DND-41 (cell line): ENCODE data around the gene EEFSEC.

Experiments
- ATAC-seq: fragments of 200-7000 bp; cut with Tn5 transposase; 3 replicates; pipeline ENCODE4 v1.9.1; 2021; ENCODE audit warnings: low read depth; ENCODE audit not compliant: insufficient read depth
- DNase-seq: peaks from one replicate; pipeline ENCODE4 v3.0.0-alpha.2; 2020
- H2AFZ ChIP-seq: 2 replicates; pipeline ENCODE4 v1.6.0; 2012; ENCODE audit warnings: low read depth, low read length
- H3K27ac ChIP-seq: 2 replicates; pipeline ENCODE4 v1.5.1; 2012; ENCODE audit warnings: low read length, inconsistent platforms
- H3K27me3 ChIP-seq: fragments of 200-600 bp; sonication (generic); 2 replicates; pipeline ENCODE4 v1.6.0; 2012; ENCODE audit warnings: low read length, mild to moderate bottlenecking, inconsistent platforms; ENCODE audit not compliant: insufficient read depth, poor library complexity
- H3K36me3 ChIP-seq: 2 replicates; pipeline ENCODE4 v1.5.1; 2012; ENCODE audit warnings: low read length, inconsistent platforms; ENCODE audit not compliant: insufficient read depth
- H3K4me1 ChIP-seq: 2 replicates; pipeline ENCODE4 v1.5.1; 2012; ENCODE audit warnings: mild to moderate bottlenecking, low read length; ENCODE audit not compliant: insufficient read depth
- H3K4me2 ChIP-seq: 2 replicates; pipeline ENCODE4 v1.6.0; 2012; ENCODE audit warnings: mild to moderate bottlenecking, moderate library complexity, low read length, inconsistent platforms; ENCODE audit not compliant: insufficient read depth
- H3K4me3 ChIP-seq, 2 experiments: fragments of 200-600 bp in 1 of 2; shearing (Covaris generic) in 1 of 2; 2 replicates each; pipeline ENCODE4 v1.5.1; 2012 to 2016; ENCODE audit warnings: inconsistent platforms in 2 of 2, low read length in 2 of 2, mild to moderate bottlenecking in 2 of 2, low read depth in 1 of 2, moderate library complexity in 1 of 2
- H3K79me2 ChIP-seq: 2 replicates; pipeline ENCODE4 v1.6.0; 2012; ENCODE audit warnings: low read length, inconsistent platforms; ENCODE audit not compliant: insufficient read depth
- H3K9ac ChIP-seq: 2 replicates; pipeline ENCODE4 v1.6.0; 2012; ENCODE audit warnings: low read depth, mild to moderate bottlenecking, inconsistent platforms, low read length, moderate library complexity
- H3K9me3 ChIP-seq: 2 replicates; pipeline ENCODE4 v1.5.1; 2012; ENCODE audit warnings: low read length, moderate library complexity, mild to moderate bottlenecking, inconsistent platforms; ENCODE audit not compliant: insufficient read depth, severe bottlenecking
- H4K20me1 ChIP-seq: 2 replicates; pipeline ENCODE4 v1.6.0; 2012; ENCODE audit warnings: low read length; ENCODE audit not compliant: insufficient read depth
- EZH2 ChIP-seq: IDR thresholded peaks from 3 replicates; pipeline ENCODE4 v1.6.1; 2012; ENCODE audit warnings: borderline replicate concordance, low read depth, mild to moderate bottlenecking, moderate library complexity, low read length, inconsistent platforms; ENCODE audit not compliant: severe bottlenecking
- TF ChIP-seq, protein P1 (sequence below): IDR thresholded peaks from 2 replicates; pipeline ENCODE4 v1.5.1; 2012; ENCODE audit warnings: borderline replicate concordance, low read length, moderate library complexity, mild to moderate bottlenecking; ENCODE audit not compliant: poor library complexity, severe bottlenecking; ENCODE audit errors: extremely low read depth

EEFSEC gene

DNA sequence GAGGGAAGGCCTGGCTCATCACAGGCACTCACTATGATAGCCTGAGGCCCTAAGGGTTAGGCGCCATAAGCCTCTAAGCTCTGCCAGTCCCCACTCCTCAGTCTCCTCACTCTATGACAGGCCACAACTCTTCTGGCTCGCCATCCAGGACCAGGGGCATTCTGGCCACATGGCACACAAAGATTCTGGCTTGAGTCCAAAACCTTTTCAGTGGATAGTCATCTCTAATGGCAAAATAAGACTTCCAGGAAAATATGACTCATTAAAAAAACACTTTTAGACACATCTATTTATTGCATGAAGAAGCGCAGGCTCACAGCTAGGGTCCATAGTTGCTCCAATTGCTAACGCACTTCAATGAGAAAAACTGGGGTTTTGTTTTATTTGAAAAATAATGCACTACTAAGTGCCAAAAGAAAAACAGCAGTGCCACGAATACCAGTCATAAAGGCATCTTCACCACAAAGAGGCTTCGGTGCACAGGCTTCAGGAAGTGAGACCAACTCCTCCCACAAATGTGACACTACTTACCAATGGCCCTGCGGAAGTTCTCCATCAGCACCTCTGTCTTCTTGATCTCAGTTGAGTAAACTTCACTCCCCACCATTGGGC is 40.8 kb upstream of the EEFSEC start:
- H3K27ac ChIP-seq: no peak overlapping the region

DNA sequence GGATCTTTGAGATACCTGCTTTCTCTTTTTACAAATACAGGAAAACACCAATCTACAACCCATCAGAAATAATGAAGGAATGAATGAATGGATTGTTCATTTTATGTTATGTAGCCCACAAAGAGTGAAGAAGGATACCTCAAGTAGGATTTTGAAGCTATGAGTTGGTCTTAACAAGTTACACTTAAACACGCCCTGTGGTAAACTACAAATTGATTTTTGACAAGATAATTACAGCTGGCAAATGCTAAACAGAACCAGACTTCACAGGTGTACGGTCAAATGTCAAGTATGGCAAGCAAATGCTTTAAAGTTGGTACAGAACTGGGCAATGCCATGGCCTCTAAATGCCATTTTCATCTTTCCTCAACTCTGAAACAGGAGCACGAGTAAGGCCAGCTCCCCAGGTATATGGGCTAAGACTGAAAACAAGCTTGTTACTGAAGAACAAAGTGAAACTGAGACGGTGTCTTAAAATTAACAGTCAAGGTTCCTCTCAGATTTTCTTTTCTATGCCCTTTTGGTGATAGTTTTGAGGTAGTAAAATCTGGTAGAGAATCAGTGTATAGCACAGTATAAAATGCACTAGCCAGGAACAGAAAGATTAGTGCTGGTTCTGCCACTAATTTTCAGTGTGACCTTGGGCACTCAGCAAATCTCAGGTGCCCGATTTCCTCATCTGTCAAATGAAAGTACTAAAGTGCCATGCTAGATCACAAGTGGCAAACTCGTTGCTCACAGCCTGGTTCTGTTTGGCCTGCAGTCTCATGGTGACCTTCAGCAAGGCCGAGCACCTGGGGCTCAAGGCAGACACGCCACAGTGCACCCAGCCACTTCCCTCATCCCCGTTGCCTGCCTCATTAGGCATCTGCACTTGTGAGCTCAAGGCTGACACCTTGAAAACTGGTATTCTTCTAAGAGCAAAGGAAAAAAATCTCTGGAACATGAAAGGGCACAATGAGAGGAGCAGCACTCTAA is 39.2 kb upstream of the EEFSEC start:
- Histone ChIP-seq H3K9me3 (no peaks in the 10 kb centered on the region), H3K36me3 (peaks cover 85% of the 10 kb centered on the region), H2AFZ (no peak overlapping the region), H3K9ac (no peak overlapping the region), H3K27ac (no peak overlapping the region), H4K20me1 (peaks cover 27% of the 10 kb centered on the region), H3K4me3 (no peak overlapping the region), H3K4me2 (no peak overlapping the region), H3K4me1 (peaks cover 6% of the 10 kb centered on the region; the same call in 1 of the 2 replicates), H3K27me3 (no peaks in the 10 kb centered on the region), H3K79me2 (peaks cover 81% of the 10 kb centered on the region)
- no peak for ATAC-seq
- TF ChIP-seq EZH2: no peak
- TF ChIP-seq, protein P1, sequence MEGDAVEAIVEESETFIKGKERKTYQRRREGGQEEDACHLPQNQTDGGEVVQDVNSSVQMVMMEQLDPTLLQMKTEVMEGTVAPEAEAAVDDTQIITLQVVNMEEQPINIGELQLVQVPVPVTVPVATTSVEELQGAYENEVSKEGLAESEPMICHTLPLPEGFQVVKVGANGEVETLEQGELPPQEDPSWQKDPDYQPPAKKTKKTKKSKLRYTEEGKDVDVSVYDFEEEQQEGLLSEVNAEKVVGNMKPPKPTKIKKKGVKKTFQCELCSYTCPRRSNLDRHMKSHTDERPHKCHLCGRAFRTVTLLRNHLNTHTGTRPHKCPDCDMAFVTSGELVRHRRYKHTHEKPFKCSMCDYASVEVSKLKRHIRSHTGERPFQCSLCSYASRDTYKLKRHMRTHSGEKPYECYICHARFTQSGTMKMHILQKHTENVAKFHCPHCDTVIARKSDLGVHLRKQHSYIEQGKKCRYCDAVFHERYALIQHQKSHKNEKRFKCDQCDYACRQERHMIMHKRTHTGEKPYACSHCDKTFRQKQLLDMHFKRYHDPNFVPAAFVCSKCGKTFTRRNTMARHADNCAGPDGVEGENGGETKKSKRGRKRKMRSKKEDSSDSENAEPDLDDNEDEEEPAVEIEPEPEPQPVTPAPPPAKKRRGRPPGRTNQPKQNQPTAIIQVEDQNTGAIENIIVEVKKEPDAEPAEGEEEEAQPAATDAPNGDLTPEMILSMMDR: no peak
- no peak for DNase-seq

More for the DNA sequence above, 40.8 kb upstream of the EEFSEC start:
- TF ChIP-seq, protein P1: no peak
- no peak for TF ChIP-seq EZH2
- Histone ChIP-seq H3K36me3 (peaks cover 86% of the 10 kb centered on the region), H3K4me3 (no peak overlapping the region), H3K27me3 (no peaks in the 10 kb centered on the region), H3K9ac (no peak overlapping the region), H3K4me1 (no peaks in the 10 kb centered on the region), H2AFZ (no peak overlapping the region), H4K20me1 (peaks cover 31% of the 10 kb centered on the region), H3K4me2 (no peak overlapping the region), H3K79me2 (peaks cover 79% of the 10 kb centered on the region), H3K9me3 (no peaks in the 10 kb centered on the region)
- no peak for DNase-seq
- ATAC-seq: no peak

DNA sequence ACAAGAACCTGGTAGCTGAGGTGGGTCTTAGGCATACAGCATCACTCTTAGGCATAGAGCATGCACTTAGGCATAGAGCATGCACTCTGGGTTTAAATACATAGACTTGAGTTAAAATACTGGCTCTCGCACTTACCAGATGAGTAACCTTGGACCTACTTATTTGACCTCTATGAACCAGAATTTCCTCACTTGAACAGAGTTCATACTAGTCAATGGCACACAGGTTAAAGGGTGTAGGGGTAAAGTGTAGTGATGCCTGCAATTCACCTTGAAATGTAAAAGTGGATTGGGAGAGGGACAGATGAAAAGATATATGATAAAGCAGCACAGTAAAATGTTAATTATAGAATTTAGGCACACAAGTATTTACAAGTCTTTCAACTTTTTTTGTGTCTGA is 31.3 kb upstream of the EEFSEC start:
- H3K4me2 ChIP-seq: peak overlapping the region; percentile 84
- no peaks in the 10 kb centered on the region for H3K9me3 ChIP-seq
- peak overlapping the region in 1 of 2 experiments; percentile 97; a peak in 1 of 4 replicates for H3K4me3 ChIP-seq
- DNase-seq (no peak), ATAC-seq (no peak)
- H2AFZ ChIP-seq: no peak overlapping the region
- no peak overlapping the region for H3K27ac ChIP-seq
- no peaks in the 10 kb centered on the region for H3K27me3 ChIP-seq
- peaks cover 35% of the 10 kb centered on the region for H3K4me1 ChIP-seq
- TF ChIP-seq EZH2: no peak
- TF ChIP-seq, protein P1: no peak
- peaks cover 59% of the 10 kb centered on the region for H3K79me2 ChIP-seq
- peaks cover 9% of the 10 kb centered on the region; the same call in 1 of the 2 replicates for H4K20me1 ChIP-seq
- peaks cover 47% of the 10 kb centered on the region for H3K36me3 ChIP-seq
- no peak overlapping the region for H3K9ac ChIP-seq
